Measurements from ENCODE around the gene KRT83.

KRT83 gene

DNA sequence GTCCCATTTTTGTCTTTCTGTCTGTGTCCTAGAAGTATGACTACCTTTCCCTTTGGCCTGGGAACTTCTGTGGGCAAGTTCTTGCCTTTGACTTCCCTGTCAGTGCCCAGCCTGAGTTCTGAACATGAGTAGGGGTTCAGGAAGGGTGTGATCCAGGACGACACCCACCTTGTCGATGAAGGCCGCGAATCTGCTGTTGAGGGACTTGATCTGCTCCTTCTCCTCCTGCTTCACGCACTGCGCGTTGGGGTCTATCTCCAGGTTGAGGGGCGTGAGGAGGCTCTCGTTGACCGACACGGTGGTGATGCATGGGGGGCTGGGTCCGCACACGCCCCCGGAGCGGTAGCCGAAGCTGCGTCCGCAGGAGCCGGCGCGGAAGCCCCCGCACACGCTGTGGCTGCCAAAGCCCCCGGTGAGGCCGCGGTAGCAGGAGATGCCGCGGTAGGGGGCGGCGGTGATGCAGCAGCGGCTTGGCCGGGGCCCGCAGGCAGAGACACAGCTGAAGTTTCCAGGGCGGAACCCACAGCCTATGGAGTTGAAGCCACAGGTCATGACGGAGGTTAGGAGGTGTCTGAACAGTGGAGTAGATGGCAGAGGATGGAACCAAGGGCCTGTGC, at the start of gene KRT83:
KRT83 (minus strand) TSS at position 615 of the 617 bp plus-strand sequence; CDS start at position 552, 63 bp downstream.
- Mint-ChIP-seq H3K4me1 (ENCODE audit: low read depth) (no peaks in the 10 kb centered on the region), H3K4me3 (no peak within 1 kb of the TSS), H3K9me3 (no peaks in the 10 kb centered on the region), H3K36me3 (ENCODE audit: low read depth) (no peaks in the 10 kb centered on the region), H3K27me3 (ENCODE audit: low read depth) (peaks cover 25% of the 10 kb centered on the region), H3K27ac (no peak within 1 kb of the TSS)

DNA sequence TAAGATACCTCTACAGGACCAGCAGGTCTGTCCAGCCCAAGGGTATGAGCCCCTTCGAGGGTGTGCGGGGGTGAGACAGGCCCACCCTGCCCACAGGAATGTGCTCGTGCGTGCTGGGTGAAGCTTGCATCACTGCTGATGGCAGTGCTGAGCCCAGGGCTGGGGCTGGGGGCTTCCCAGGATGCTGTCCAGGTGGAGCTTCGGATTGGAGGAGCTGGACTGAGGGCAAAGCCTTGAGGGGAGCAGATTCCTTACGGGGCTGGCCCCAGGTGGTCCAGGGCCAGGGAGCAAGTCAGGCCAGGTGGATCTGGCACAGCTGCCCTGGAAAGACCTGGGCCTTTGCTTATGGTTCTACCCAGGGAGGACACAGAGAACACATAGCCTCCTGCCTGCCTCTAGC, 48.6 kb upstream of the KRT83 start:
- no peak overlapping the region for H3K4me3 Mint-ChIP-seq
- no peaks in the 10 kb centered on the region for H3K4me1 Mint-ChIP-seq (ENCODE audit: low read depth)
- no peak overlapping the region for H3K27ac Mint-ChIP-seq
- H3K27me3 Mint-ChIP-seq (ENCODE audit: low read depth), result peaks cover 22% of the 10 kb centered on the region
- no peaks in the 10 kb centered on the region for H3K9me3 Mint-ChIP-seq
- no peaks in the 10 kb centered on the region for H3K36me3 Mint-ChIP-seq (ENCODE audit: low read depth)

DNA sequence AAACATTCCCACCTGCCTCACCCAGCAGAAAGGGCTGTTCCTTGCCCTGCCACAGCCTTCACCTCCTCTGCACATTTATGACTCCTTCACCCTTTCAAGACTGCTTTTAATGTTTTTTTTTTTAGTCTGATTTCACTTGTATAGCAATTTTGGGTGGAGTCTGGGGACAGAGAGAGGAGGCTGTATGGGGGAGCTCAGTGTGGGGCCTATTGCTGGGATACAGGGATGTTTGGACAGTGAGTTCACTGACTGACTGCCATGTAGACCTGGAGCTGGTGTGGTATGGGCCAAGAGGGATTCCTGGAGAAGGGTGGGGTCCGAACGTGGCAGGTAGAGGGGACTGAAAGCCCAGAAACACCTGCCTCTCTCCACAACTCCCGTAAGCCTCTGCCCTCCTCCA, 48.0 kb upstream of the KRT83 start:
- H3K36me3 Mint-ChIP-seq (ENCODE audit: low read depth), result no peaks in the 10 kb centered on the region
- no peak overlapping the region for H3K27ac Mint-ChIP-seq
- no peak overlapping the region for H3K4me3 Mint-ChIP-seq
- H3K9me3 Mint-ChIP-seq, result no peaks in the 10 kb centered on the region
- peaks cover 21% of the 10 kb centered on the region for H3K27me3 Mint-ChIP-seq (ENCODE audit: low read depth)
- no peaks in the 10 kb centered on the region for H3K4me1 Mint-ChIP-seq (ENCODE audit: low read depth)

DNA sequence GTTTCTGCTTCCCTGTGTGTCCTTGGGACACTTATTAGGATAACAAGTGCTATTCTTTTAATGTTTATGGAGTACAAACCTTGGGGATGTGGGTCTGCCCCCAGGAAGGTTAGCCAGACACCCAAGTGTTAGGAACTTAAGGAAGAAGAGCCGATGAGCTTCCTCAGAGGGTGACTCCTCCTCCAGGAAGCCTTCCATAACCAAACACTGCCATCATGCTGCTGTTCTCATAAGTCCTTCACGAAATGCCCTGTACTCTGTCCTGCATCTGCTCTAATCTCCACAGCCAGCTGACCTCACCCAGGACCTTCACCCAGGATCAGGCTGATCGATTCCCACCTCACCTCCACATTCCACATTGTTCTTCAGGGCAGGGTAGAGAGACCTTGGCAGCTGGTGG, 47.3 kb upstream of the KRT83 start:
- no peak overlapping the region for H3K4me3 Mint-ChIP-seq
- H3K4me1 Mint-ChIP-seq (ENCODE audit: low read depth), result no peaks in the 10 kb centered on the region
- H3K36me3 Mint-ChIP-seq (ENCODE audit: low read depth), result no peaks in the 10 kb centered on the region
- no peaks in the 10 kb centered on the region for H3K9me3 Mint-ChIP-seq
- H3K27me3 Mint-ChIP-seq (ENCODE audit: low read depth), result peaks cover 14% of the 10 kb centered on the region
- H3K27ac Mint-ChIP-seq, result no peak overlapping the region

DNA sequence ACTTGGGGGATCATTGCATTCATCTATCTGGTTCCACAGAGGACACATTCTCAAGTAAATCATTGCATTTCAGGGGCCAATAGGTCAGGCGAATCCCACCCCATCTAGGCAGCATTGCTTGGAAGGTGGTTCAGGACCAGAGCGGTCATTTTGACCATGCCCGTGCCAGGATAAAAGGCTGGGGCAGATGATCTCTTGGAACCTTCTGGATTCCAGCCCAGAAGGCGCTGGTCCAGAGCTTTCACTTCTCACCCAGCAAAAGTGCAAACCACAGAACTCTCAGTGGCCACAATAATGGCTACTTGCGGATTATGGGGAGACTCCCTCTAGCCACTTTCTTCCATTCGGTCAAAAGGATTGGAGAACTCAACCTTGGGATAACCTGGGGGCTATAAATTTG, 46.7 kb upstream of the KRT83 start:
- Mint-ChIP-seq H3K27me3 (ENCODE audit: low read depth) (peaks cover 12% of the 10 kb centered on the region), H3K27ac (no peak overlapping the region), H3K36me3 (ENCODE audit: low read depth) (no peaks in the 10 kb centered on the region)

DNA sequence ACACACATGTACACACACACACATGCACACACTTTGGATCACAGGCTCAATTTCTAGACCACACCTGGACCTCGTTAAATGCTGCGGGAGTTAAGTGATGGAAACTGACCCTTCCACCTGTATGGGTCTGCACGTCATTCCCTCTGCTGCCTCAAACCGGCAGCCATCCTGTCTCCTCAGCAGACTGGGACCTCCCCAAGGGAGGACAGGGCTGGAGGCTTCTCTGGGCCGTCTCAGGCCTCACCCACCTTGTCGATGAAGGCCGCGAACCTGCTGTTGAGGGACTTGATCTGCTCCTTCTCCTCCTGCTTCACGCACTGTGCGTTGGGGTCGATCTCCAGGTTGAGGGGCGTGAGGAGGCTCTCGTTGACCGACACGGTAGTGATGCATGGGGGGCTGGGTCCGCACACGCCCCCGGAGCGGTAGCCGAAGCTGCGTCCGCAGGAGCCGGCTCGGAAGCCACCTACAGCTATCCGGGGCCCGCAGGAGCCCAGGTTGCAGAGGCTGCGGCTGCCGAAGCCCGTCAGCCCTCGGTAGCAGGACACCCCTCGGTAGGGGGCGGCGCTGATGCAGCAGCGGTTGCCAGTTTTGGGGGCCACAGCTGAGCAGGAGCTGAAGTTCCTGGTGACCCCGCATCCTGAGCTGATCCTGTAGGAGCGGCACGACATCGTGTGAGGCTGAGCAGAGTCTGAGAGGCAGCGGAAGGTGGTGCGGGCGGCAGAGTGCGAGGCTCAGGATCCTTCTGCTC, 45.7 kb upstream of the KRT83 start, which contains the start of gene KRT85:
KRT85 (minus strand) TSS at position 744 of the 748 bp plus-strand sequence; CDS start at position 668, 76 bp downstream.
- Mint-ChIP-seq H3K27ac (no peak within 1 kb of the TSS), H3K36me3 (ENCODE audit: low read depth) (no peaks in the 10 kb centered on the region), H3K4me3 (no peak within 1 kb of the TSS), H3K4me1 (ENCODE audit: low read depth) (no peaks in the 10 kb centered on the region), H3K27me3 (ENCODE audit: low read depth) (peaks cover 12% of the 10 kb centered on the region), H3K9me3 (no peaks in the 10 kb centered on the region)

More for the DNA sequence above, 46.7 kb upstream of the KRT83 start:
- no peak overlapping the region for H3K4me3 Mint-ChIP-seq
- H3K9me3 Mint-ChIP-seq, result no peaks in the 10 kb centered on the region
- H3K4me1 Mint-ChIP-seq (ENCODE audit: low read depth), result no peaks in the 10 kb centered on the region

DNA sequence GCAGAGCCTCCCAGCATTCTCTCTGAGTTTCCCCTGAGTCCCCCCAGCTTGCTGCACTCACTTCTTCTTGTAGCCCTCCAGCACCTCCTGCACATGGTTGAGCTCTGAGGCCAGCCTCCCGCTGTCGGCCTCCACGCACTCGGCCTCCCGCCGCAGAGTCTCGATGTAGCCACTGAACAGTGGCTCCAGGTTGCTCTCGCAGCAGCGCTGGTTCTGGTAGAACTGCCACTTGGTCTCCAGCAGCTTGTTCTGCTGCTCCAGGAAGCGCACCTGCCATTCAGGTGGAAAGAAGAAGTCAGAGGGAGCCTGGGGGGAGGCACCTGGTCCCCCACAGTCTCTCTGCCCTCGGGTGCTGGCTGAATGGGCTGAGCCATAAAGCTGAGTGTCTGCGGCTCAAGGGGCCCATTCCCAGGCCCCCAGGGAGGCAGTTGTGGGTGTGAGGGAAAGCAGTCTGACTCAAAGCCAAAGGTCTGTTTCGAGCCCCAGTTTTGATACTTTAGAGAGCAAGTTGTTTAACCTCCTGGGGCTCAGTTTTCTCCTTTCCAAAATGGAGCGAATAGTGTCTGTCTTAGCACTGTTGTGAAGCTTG, 43.8 kb upstream of the KRT83 start:
- Mint-ChIP-seq H3K36me3 (ENCODE audit: low read depth) (no peaks in the 10 kb centered on the region), H3K4me1 (ENCODE audit: low read depth) (no peaks in the 10 kb centered on the region), H3K9me3 (no peaks in the 10 kb centered on the region), H3K27ac (no peak overlapping the region), H3K27me3 (ENCODE audit: low read depth) (peaks cover 5% of the 10 kb centered on the region), H3K4me3 (no peak overlapping the region)

DNA sequence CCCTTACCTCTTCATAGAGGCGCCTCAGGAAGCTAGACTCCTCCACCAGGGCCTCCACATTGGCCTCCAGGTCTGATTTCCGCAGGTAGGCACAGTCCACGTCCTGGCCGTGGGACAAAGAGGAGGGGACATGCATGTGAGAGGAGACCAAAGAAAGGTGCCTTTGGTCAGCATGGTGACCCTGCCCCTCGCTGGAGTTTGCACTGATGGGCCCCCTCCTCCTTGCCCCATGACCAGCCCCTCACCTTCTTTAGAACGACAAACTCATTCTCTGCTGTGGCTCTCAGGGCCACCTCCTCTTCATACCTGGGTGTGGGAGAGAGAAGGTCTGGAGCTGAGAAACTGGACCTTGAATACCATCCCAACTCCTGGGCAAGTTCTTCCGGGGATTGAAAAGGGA, 42.9 kb upstream of the KRT83 start:
- H3K4me1 Mint-ChIP-seq (ENCODE audit: low read depth), result peaks cover under 1% of the 10 kb centered on the region
- no peaks in the 10 kb centered on the region for H3K9me3 Mint-ChIP-seq
- no peaks in the 10 kb centered on the region for H3K36me3 Mint-ChIP-seq (ENCODE audit: low read depth)
- peaks cover 5% of the 10 kb centered on the region for H3K27me3 Mint-ChIP-seq (ENCODE audit: low read depth)
- H3K4me3 Mint-ChIP-seq, result no peak overlapping the region
- H3K27ac Mint-ChIP-seq, result no peak overlapping the region

DNA sequence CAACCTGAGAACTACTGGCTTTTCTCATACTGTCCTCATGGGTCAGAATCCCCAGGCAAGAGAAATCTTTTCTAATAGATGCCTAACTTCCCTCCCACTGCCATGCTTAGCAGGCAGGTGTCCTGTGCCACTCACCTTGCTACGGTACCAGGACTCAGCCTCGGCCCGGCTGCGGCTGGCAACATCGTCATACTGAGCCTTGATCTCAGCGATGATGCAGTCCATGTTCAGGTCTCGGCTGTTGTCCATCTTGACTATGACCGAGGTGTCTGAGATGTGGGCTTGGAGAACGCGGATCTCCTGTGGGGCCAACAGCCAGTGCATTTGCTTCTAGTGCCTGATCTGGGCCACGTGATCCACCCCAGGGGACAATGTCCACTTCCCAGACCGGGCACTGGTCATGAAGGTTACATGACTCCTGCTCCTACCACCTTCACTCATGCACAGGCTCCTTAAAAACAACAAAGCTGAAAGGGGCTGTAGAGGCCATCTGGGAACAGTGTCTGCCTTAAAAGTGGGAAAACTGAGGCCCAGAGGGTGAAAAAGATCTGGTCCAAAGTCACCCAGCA, 42.0 kb upstream of the KRT83 start:
- H3K36me3 Mint-ChIP-seq (ENCODE audit: low read depth), result no peaks in the 10 kb centered on the region
- H3K27me3 Mint-ChIP-seq (ENCODE audit: low read depth), result no peaks in the 10 kb centered on the region
- H3K4me3 Mint-ChIP-seq, result no peak overlapping the region
- no peaks in the 10 kb centered on the region for H3K9me3 Mint-ChIP-seq
- no peak overlapping the region for H3K27ac Mint-ChIP-seq
- H3K4me1 Mint-ChIP-seq (ENCODE audit: low read depth), result peaks cover 8% of the 10 kb centered on the region

DNA sequence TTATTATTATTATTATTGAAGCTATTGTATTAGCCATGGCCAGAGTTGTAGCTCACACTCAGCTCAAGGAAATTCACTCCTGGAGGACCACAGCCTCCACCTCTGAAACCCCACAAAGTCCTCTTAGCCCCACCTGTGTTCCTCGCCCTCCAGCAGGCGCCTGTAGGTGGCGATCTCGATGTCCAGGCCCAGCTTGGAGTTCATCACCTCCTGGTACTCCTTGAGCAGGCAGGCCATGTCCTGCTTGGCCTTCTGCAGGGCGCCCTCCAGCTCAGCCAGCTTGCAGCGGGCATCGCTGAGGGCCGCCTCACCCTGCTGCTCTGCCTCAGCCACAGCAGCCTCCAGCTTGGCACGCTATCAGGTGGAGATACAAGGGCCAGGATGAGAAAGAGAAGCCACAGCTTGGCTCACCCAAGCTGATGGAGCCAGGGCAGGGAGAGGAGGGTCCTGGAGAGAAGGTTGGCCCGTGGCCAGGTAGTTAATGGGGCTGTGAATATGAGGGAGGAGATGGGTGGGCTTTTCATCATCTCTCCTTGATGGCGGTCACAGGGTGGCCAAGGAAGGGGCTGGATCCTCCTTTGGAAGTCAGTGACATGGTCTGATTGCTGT, 41.0 kb upstream of the KRT83 start:
- Mint-ChIP-seq H3K36me3 (ENCODE audit: low read depth) (no peaks in the 10 kb centered on the region), H3K9me3 (no peaks in the 10 kb centered on the region), H3K27ac (no peak overlapping the region), H3K27me3 (ENCODE audit: low read depth) (no peaks in the 10 kb centered on the region), H3K4me1 (ENCODE audit: low read depth) (peaks cover 8% of the 10 kb centered on the region), H3K4me3 (no peak overlapping the region)

DNA sequence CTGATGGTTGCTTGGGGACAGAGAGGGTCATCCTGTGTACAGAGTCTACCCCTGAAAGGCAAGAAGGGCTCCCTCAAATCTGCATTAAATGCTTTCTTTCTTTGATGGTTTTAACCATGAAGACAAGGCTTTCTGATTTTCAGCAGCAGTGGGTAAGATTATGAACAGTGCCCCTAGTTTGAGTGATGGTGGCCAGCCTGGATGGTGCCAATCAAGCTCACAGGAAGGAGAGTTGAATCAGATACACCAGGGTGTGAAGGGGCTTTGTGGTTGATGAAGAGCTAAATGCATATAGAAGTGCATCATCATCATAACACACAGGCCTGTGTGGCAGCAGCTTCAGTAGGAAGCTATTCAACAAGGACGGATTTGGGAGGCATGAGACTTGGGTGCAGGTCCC, 40.4 kb upstream of the KRT83 start:
- H3K4me3 Mint-ChIP-seq, result no peak overlapping the region
- no peaks in the 10 kb centered on the region for H3K27me3 Mint-ChIP-seq (ENCODE audit: low read depth)
- H3K4me1 Mint-ChIP-seq (ENCODE audit: low read depth), result peaks cover 8% of the 10 kb centered on the region
- no peaks in the 10 kb centered on the region for H3K36me3 Mint-ChIP-seq (ENCODE audit: low read depth)
- H3K27ac Mint-ChIP-seq, result no peak overlapping the region
- no peaks in the 10 kb centered on the region for H3K9me3 Mint-ChIP-seq

DNA sequence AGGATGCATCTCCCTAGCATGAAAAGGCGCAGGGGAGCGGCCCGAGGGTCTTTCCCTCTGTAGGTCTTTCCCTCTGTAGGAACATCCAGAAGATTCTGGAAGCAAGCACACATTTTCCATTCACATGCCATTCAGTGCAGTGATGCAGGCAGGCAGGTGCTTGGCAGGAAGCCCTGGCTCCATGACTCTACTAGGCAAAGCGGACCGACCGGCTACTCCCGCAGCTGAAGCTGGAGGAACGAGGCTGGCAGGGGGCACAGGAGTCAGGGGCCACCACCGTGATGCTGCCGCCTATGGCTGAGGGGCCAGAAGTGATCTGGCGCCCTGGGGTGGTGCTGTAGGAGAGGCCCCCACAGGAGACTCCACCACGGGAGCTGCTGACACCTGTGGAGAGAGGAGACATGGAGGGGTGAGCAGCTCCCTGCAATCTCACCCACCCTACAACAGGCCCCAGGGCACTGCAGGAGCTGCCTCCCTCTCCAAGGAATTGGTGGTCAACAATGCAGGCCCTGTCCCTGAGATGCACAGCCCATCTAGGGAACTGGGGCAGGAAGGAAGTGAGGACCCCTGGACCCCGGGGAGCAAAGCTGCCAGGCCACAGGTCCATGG, 39.6 kb upstream of the KRT83 start:
- Mint-ChIP-seq H3K9me3 (no peaks in the 10 kb centered on the region), H3K4me1 (ENCODE audit: low read depth) (peaks cover 8% of the 10 kb centered on the region), H3K36me3 (ENCODE audit: low read depth) (no peaks in the 10 kb centered on the region), H3K27me3 (ENCODE audit: low read depth) (no peaks in the 10 kb centered on the region), H3K27ac (no peak overlapping the region), H3K4me3 (no peak overlapping the region)

DNA sequence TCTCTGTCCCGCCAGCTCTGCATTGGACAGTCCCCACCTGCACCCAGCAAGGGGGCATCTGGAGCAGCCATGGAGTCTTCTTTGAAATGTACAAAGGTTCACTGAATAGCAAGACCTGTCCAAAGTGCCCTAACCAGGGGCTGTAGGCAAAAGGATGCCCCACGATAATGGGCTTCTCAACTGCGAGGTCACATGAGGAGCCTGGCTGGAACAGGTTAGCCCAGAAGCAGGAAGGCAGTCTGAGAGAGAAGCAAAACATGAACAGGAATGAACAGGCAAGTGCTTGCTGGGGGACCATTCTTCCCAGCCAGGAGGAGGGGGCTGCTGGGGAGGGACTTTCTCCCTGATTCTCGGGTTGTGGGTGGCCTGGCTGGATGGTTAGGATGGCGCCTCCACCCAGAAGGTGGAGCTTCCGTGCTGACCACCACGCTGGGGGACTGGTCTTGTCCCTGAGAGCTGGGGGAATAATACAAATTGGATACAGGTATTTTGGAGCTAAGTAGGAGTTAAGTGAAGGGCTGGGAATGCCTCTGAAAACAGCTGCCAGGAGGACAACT, 39.0 kb upstream of the KRT83 start:
- H3K4me1 Mint-ChIP-seq (ENCODE audit: low read depth), result peaks cover 8% of the 10 kb centered on the region
- no peaks in the 10 kb centered on the region for H3K27me3 Mint-ChIP-seq (ENCODE audit: low read depth)
- no peaks in the 10 kb centered on the region for H3K9me3 Mint-ChIP-seq
- H3K4me3 Mint-ChIP-seq, result no peak overlapping the region
- H3K36me3 Mint-ChIP-seq (ENCODE audit: low read depth), result no peaks in the 10 kb centered on the region
- no peak overlapping the region for H3K27ac Mint-ChIP-seq

DNA sequence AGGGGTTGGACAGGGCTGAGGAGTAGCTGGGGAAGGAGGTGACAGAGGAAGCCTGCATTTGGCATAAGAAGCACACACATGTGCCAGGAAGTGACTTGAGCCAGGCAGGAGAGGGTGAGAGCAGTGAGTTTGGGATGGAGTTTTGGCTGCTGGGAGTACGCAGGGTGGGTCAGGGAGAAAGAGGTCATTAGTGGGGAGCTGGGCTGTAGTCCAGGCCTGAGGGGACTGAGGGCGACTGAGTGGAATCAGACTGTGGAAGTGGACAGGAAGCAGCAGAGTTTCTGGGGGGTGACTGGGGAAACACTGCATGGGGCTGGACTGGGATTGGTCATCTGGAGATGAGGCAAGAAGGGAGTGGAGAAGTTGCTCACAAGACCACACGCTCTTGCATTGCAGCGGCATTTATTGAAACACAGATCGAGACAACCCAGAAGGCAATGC, 38.4 kb upstream of the KRT83 start:
- H3K27ac Mint-ChIP-seq, result peak overlapping the region; percentile 8
- peaks cover 8% of the 10 kb centered on the region for H3K4me1 Mint-ChIP-seq (ENCODE audit: low read depth)
- no peaks in the 10 kb centered on the region for H3K27me3 Mint-ChIP-seq (ENCODE audit: low read depth)
- no peaks in the 10 kb centered on the region for H3K36me3 Mint-ChIP-seq (ENCODE audit: low read depth)
- no peak overlapping the region for H3K4me3 Mint-ChIP-seq
- no peaks in the 10 kb centered on the region for H3K9me3 Mint-ChIP-seq
